Measurements from ENCODE around the gene GPC5.

The GPC5 gene

GRCh38 chr13:91553584-91553983 lies 155.2 kb downstream of the GPC5 start:
- no peak for DNase-seq

GRCh38 chr13:91554101-91554500 lies 155.7 kb downstream of the GPC5 start:
- no peak for DNase-seq

GRCh38 chr13:91557328-91558090 lies 159.1 kb downstream of the GPC5 start:
- DNase-seq = no peak

- DNase-seq = no peak
Measured at GRCh38 chr13:91563799-91564198, 165.4 kb downstream of the GPC5 start.

GRCh38 chr13:91564396-91564795 lies 166.0 kb downstream of the GPC5 start:
- DNase-seq = no peak

GRCh38 chr13:91565296-91565695 lies 166.9 kb downstream of the GPC5 start:
- no peak for DNase-seq

GRCh38 chr13:91567485-91568207 lies 169.2 kb downstream of the GPC5 start:
- DNase-seq = no peak

GRCh38 chr13:91571681-91572080 lies 173.3 kb downstream of the GPC5 start:
- no peak for DNase-seq

GRCh38 chr13:91572439-91572838 lies 174.0 kb downstream of the GPC5 start:
- DNase-seq = no peak

- no peak for DNase-seq
Measured at GRCh38 chr13:91572944-91573598, 174.7 kb downstream of the GPC5 start.

- DNase-seq = no peak
Measured at GRCh38 chr13:91574766-91575165, 176.3 kb downstream of the GPC5 start.

GRCh38 chr13:91576590-91576989 lies 178.2 kb downstream of the GPC5 start:
- no peak for DNase-seq

- DNase-seq = no peak
Measured at GRCh38 chr13:91579320-91579719, 180.9 kb downstream of the GPC5 start.

GRCh38 chr13:91580749-91581148 lies 182.3 kb downstream of the GPC5 start:
- no peak for DNase-seq

- no peak for DNase-seq
Measured at GRCh38 chr13:91586609-91587008, 188.2 kb downstream of the GPC5 start.

- no peak for DNase-seq
Measured at GRCh38 chr13:91588541-91588940, 190.1 kb downstream of the GPC5 start.

- DNase-seq = no peak
Measured at GRCh38 chr13:91592056-91593014, 193.9 kb downstream of the GPC5 start.

GRCh38 chr13:91593456-91593855 lies 195.0 kb downstream of the GPC5 start:
- DNase-seq = no peak

- no peak for DNase-seq
Measured at GRCh38 chr13:91594061-91594460, 195.6 kb downstream of the GPC5 start.

GRCh38 chr13:91595677-91596076 lies 197.3 kb downstream of the GPC5 start:
- DNase-seq = no peak

GRCh38 chr13:91596842-91597241 lies 198.4 kb downstream of the GPC5 start:
- no peak for DNase-seq

GRCh38 chr13:91598655-91599054 lies 200.2 kb downstream of the GPC5 start:
- DNase-seq = no peak

- DNase-seq = no peak
Measured at GRCh38 chr13:91601273-91601672, 202.9 kb downstream of the GPC5 start.

Measured in NCI-H524 treated with DMSO at 0.1 percent for 48 hours (cell line).